Osteoblast (primary cell): Measurements from ENCODE around the gene MIPEP. TPM values are rescaled to one million over a fixed set of nuclear protein-coding genes. Genes with fewer than 3 reads are reported as not detected.

Source experiments
- DNase-seq: peaks from one replicate; pipeline ENCODE4 v3.0.0; 2011; ENCODE audit warnings: low spot score, mixed read lengths; ENCODE audit not compliant: insufficient read length; ENCODE audit errors: missing footprints
- H2AFZ ChIP-seq: 2 replicates; pipeline ENCODE4 v1.6.0; 2011; ENCODE audit warnings: mild to moderate bottlenecking, low read length
- H3K27ac ChIP-seq: 2 replicates; pipeline ENCODE4 v1.5.1; 2011; ENCODE audit warnings: mild to moderate bottlenecking, low read depth, low read length, moderate library complexity
- H3K27me3 ChIP-seq: 2 replicates; pipeline ENCODE4 v1.6.0; 2012; ENCODE audit warnings: mild to moderate bottlenecking, control low read depth, inconsistent platforms, low read length, moderate library complexity; ENCODE audit not compliant: insufficient read depth
- H3K36me3 ChIP-seq: 2 replicates; pipeline ENCODE4 v1.5.1; 2011; ENCODE audit warnings: mild to moderate bottlenecking, low read length, control low read depth, moderate library complexity; ENCODE audit not compliant: insufficient read depth
- H3K4me1 ChIP-seq: 2 replicates; pipeline ENCODE4 v1.5.1; 2011; ENCODE audit warnings: mild to moderate bottlenecking, low read length, control low read depth, moderate library complexity; ENCODE audit not compliant: insufficient read depth
- H3K4me2 ChIP-seq: 2 replicates; pipeline ENCODE4 v1.6.0; 2011; ENCODE audit warnings: mild to moderate bottlenecking, low read length; ENCODE audit not compliant: insufficient read depth
- H3K4me3 ChIP-seq: fragments of 200-600 bp; sonication (generic); 3 replicates; pipeline ENCODE4 v1.5.1; 2012; ENCODE audit warnings: mild to moderate bottlenecking, low read length, inconsistent platforms; ENCODE audit not compliant: insufficient read depth
- H3K79me2 ChIP-seq: 2 replicates; pipeline ENCODE4 v1.6.0; 2012; ENCODE audit warnings: mild to moderate bottlenecking, low read length, control low read depth, inconsistent platforms; ENCODE audit not compliant: insufficient read depth
- H3K9me3 ChIP-seq: 2 replicates; pipeline ENCODE4 v1.5.1; 2011; ENCODE audit warnings: low read depth, low read length, control low read depth
- H4K20me1 ChIP-seq: 2 replicates; pipeline ENCODE4 v1.6.0; 2012; ENCODE audit warnings: mild to moderate bottlenecking, low read length, control low read depth; ENCODE audit not compliant: insufficient read depth
- CTCF ChIP-seq: IDR thresholded peaks from 2 replicates; pipeline ENCODE4 v1.5.1; 2011; ENCODE audit warnings: mild to moderate bottlenecking, low read depth, low read length, moderate library complexity; ENCODE audit errors: extremely low read depth
- total RNA-seq: library from RNA; depleted of rRNA; stranded (reverse); fragments of >200 nt; gene quantifications from 2 replicates; pipeline ENCODE4 v1.2.3, GENCODE V29; 2012

The MIPEP gene
- total RNA-seq, 1 donor, result 29.3 TPM

GRCh38 chr13:23703246-23703860, 185.8 kb downstream of the MIPEP start:
- H3K4me2 ChIP-seq, result no peak overlapping the region
- H3K27me3 ChIP-seq, result no peaks in the 10 kb centered on the region
- H3K9me3 ChIP-seq, result no peaks in the 10 kb centered on the region
- no peak overlapping the region for H3K4me3 ChIP-seq
- no peak for TF ChIP-seq CTCF
- peak overlapping the region; percentile 68 for H3K27ac ChIP-seq
- peaks cover 56% of the 10 kb centered on the region for H3K4me1 ChIP-seq
- H3K36me3 ChIP-seq, result no peaks in the 10 kb centered on the region
- peak; percentile 76 for DNase-seq
- H3K79me2 ChIP-seq, result no peaks in the 10 kb centered on the region
- H4K20me1 ChIP-seq, result no peaks in the 10 kb centered on the region
- no peak overlapping the region for H2AFZ ChIP-seq

- peak overlapping the region; percentile 74 for H3K4me2 ChIP-seq
- H3K4me3 ChIP-seq, result peak overlapping the region; percentile 49
- DNase-seq, result peak; percentile 99
- no peak for TF ChIP-seq CTCF
- H3K36me3 ChIP-seq, result no peaks in the 10 kb centered on the region
- peak overlapping the region; percentile 86 for H3K27ac ChIP-seq
- H3K4me1 ChIP-seq, result peaks cover 62% of the 10 kb centered on the region
- H3K27me3 ChIP-seq, result no peaks in the 10 kb centered on the region
- H3K9me3 ChIP-seq, result no peaks in the 10 kb centered on the region
- no peaks in the 10 kb centered on the region for H4K20me1 ChIP-seq
- H3K79me2 ChIP-seq, result no peaks in the 10 kb centered on the region
- H2AFZ ChIP-seq, result no peak overlapping the region
These were observed 187.6 kb downstream of the MIPEP start for GRCh38 chr13:23701636-23702035.

DNA sequence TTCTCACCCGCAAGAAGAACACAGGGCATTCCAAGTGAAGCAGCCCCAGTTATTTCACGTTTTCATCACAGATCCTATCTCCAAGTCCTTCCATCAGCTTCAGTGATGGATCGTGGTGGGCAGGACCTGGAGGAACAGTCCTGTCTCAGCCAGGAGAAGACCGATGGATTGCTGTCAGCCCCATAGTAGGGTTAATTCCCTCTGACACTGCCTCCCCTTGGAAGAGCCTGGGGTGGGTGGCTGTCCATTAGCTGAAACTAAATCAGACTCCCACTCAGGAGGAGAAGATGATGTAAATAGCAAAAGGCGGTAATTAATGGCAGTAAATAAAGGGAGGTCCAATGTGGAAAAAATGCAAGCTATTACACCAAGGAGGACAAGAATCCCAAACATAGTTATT, 188.0 kb downstream of the MIPEP start:
- Histone ChIP-seq H3K9me3 (no peaks in the 10 kb centered on the region), H3K27me3 (no peaks in the 10 kb centered on the region), H3K27ac (peak overlapping the region; percentile 86), H3K4me2 (peak overlapping the region; percentile 74), H3K36me3 (no peaks in the 10 kb centered on the region), H2AFZ (peak overlapping the region; percentile 58), H3K79me2 (no peaks in the 10 kb centered on the region), H4K20me1 (no peaks in the 10 kb centered on the region), H3K4me3 (peak overlapping the region; percentile 49), H3K4me1 (peaks cover 60% of the 10 kb centered on the region)
- DNase-seq, result peak; percentile 86
- TF ChIP-seq CTCF, result no peak

- no peaks in the 10 kb centered on the region for H3K9me3 ChIP-seq
- no peaks in the 10 kb centered on the region for H3K79me2 ChIP-seq
- no peaks in the 10 kb centered on the region for H4K20me1 ChIP-seq
- H3K27me3 ChIP-seq, result no peaks in the 10 kb centered on the region
- no peak overlapping the region for H3K4me3 ChIP-seq
- H2AFZ ChIP-seq, result no peak overlapping the region
- H3K4me2 ChIP-seq, result no peak overlapping the region
- H3K4me1 ChIP-seq, result peaks cover 47% of the 10 kb centered on the region
- H3K27ac ChIP-seq, result no peak overlapping the region
- H3K36me3 ChIP-seq, result no peaks in the 10 kb centered on the region
- no peak for DNase-seq
- TF ChIP-seq CTCF, result no peak
These were observed 189.9 kb downstream of the MIPEP start for GRCh38 chr13:23699271-23699670.
